ENCODE data around the gene RPL10. TPM values are rescaled to one million over a fixed set of nuclear protein-coding genes. Genes with fewer than 3 reads are reported as not detected.

Gene RPL10
- total RNA-seq (2021): 2,110 and 2,124 TPM in 2 replicates
- long read RNA-seq, transcript RPL10-213 (2 exons, 1,731 nt): minor isoform, 17 of 1,429 reads
- long read RNA-seq, transcript RPL10-216 (5 exons, 1,369 nt): minor isoform, 15 of 1,429 reads
- long read RNA-seq, transcript RPL10-201 (6 exons, 2,278 nt): major isoform, 1,251 of 1,429 reads
- long read RNA-seq, transcript RPL10-204 (7 exons, 2,318 nt): minor isoform, 49 of 1,429 reads
- long read RNA-seq, partial matches to known transcripts: 61 of 1,429 reads
- long read RNA-seq, other reads (novel, unspliced or antisense): 13 of 1,429 reads

GRCh38 chrX:154397888-154398667 is at the start of gene RPL10:
Gene RPL10 (plus strand): TSS chrX:154398377. CDS start chrX:154398520, 143 bp downstream.
- H3K4me2 ChIP-seq (ENCODE audit: insufficient read depth, insufficient read length, low read length): peak within 1 kb of the TSS; percentile 91
- peaks cover 3% of the 10 kb centered on the region; the same call in 1 of the 2 replicates for H3K79me2 ChIP-seq (ENCODE audit: insufficient read depth, low read length)
- Mint-ChIP-seq H3K27me3 (ENCODE audit: low read depth) (peaks cover 5% of the 10 kb centered on the region), H3K4me3 (peak within 1 kb of the TSS; percentile 96 to 97), H3K36me3 (ENCODE audit: insufficient read depth in 1 of 3, low read depth in 3 of 3) (peaks cover 30 to 40% (median 30%) of the 10 kb centered on the region in 3 experiments), H3K27ac (peak within 1 kb of the TSS; percentile 97 to 99 (median 99)), H3K9me3 (peaks cover 54 to 55% of the 10 kb centered on the region in 2 experiments), H3K4me1 (peaks cover 0 to 15% of the 10 kb centered on the region in 2 experiments; a peak in 2 of 4 replicates)
- H4K20me1 ChIP-seq (ENCODE audit: control insufficient read depth, insufficient read depth, insufficient read length): no peaks in the 10 kb centered on the region
- no peak within 1 kb of the TSS for H4K8ac ChIP-seq (replicated peaks; ENCODE audit: insufficient read length, low read depth, low read length)
- no peak within 1 kb of the TSS for H2AFZ ChIP-seq (ENCODE audit: low read length)
- peak within 1 kb of the TSS; percentile 70 for H3K27ac ChIP-seq (ENCODE audit: insufficient read length, low read depth, low read length)
- H4K5ac ChIP-seq (ENCODE audit: insufficient read length, low read depth, low read length): peak within 1 kb of the TSS; percentile 72
- H2BK15ac ChIP-seq (ENCODE audit: low read depth, low read length): no peak within 1 kb of the TSS
- peak within 1 kb of the TSS; percentile 96 for H3K18ac ChIP-seq (ENCODE audit: insufficient read length, low read depth, low read length)
- H4K91ac ChIP-seq (ENCODE audit: insufficient read length, low read depth, low read length): peak within 1 kb of the TSS; percentile 36
- no peaks in the 10 kb centered on the region for H3K27me3 ChIP-seq (ENCODE audit: insufficient read depth, low read length)
- H3K23ac ChIP-seq (ENCODE audit: insufficient read length, low read depth, low read length): no peak within 1 kb of the TSS
- peak within 1 kb of the TSS; percentile 56 for H3K4ac ChIP-seq (ENCODE audit: low read depth, low read length)
- H3K14ac ChIP-seq (ENCODE audit: insufficient read depth, low read length): peak within 1 kb of the TSS; percentile 98
- peak within 1 kb of the TSS; percentile 60 for H3K56ac ChIP-seq (ENCODE audit: insufficient read length, low read depth, low read length)
- H3T11ph ChIP-seq (ENCODE audit: low read length): no peak within 1 kb of the TSS
- peaks cover 27% of the 10 kb centered on the region for H3K9me3 ChIP-seq (ENCODE audit: control insufficient read depth, low read depth, low read length)
- H2AK5ac ChIP-seq (ENCODE audit: insufficient read length, low read length): no peak within 1 kb of the TSS
- H2BK20ac ChIP-seq (ENCODE audit: low read depth, low read length, poor library complexity, severe bottlenecking): no peak within 1 kb of the TSS
- H3K4me1 ChIP-seq (ENCODE audit: insufficient read depth, low read length): no peaks in the 10 kb centered on the region
- H3K23me2 ChIP-seq (ENCODE audit: insufficient read length, low read depth, low read length, poor library complexity, severe bottlenecking): peaks cover 16% of the 10 kb centered on the region
- TF ChIP-seq CTCF (conservative IDR thresholded peaks at IDR 0.05): no peak
- peak within 1 kb of the TSS; percentile 85 for H2BK5ac ChIP-seq (ENCODE audit: insufficient read length, low read length)
- H2BK12ac ChIP-seq (ENCODE audit: insufficient read length, low read depth, low read length): no peak within 1 kb of the TSS
- no peaks in the 10 kb centered on the region for H3K79me1 ChIP-seq (ENCODE audit: insufficient read depth, low read depth, low read length, poor library complexity, severe bottlenecking)
- WGBS (ENCODE audit: extremely low coverage, insufficient read length, low lambda C conversion rate): no CpG with 5 or more reads among the region's 69 CpGs
- peak; percentile 95 for DNase-seq
- peak within 1 kb of the TSS; percentile 39 for H2BK120ac ChIP-seq (ENCODE audit: low read depth, low read length, poor library complexity, severe bottlenecking)
- peak within 1 kb of the TSS; percentile 99 for H3K9ac ChIP-seq (ENCODE audit: extremely low read depth, insufficient read length, low read length)
